OCI-LY3 (cell line): ENCODE measurements around the gene CCSER1.

Experiments used
- CTCF ChIP-seq: fragments of 200-600, 300-600 bp; sonication (generic); IDR thresholded peaks from 2 replicates; pipeline ENCODE4 v1.5.1; 2014; ENCODE audit warnings: antibody characterized with exemption, low read length, low read depth
- EZH2phosphoT487 ChIP-seq: fragments of 200-600 bp; shearing (Covaris generic); IDR thresholded peaks from 2 replicates; pipeline ENCODE4 v1.6.1; 2018; ENCODE audit warnings: antibody characterized with exemption, mixed run types, low read depth

- TF ChIP-seq CTCF: no peak
- no peak for TF ChIP-seq EZH2phosphoT487
Observed at GRCh38 chr4:91600301-91600700, 1473.1 kb downstream of the CCSER1 start.
